RWPE1 (cell line): ENCODE data around the gene ZC3H10.
"Not testable (repeated sequence)": the region's sequence is repeated elsewhere in the genome, so short reads cannot be mapped to it uniquely, and the experiment has no call there.

Experiments
- CTCF ChIA-PET: fragments of 350-600 bp; sonication (Branson Sonifier 250); formaldehyde crosslinking; extraction: SDS; loops from one replicate; lab custom pipeline; 2021; lab: Yijun Ruan, JAX
- POLR2A ChIA-PET: fragments of 400-600 bp; formaldehyde crosslinking; extraction: SDS; loops from one replicate; lab custom pipeline; 2020; ENCODE audit warnings: antibody characterized with exemption; ENCODE audit not compliant: low non-redundant PET; lab: Yijun Ruan, JAX
- DNase-seq: peaks from one replicate; pipeline ENCODE4 v3.0.0; 2012; ENCODE audit warnings: low spot score
- H3K27ac ChIP-seq: fragments of 450-650 bp; 2 replicates; pipeline ENCODE4 v1.5.1; 2017
- TF ChIP-seq, protein P1 (sequence below): fragments of 450-650 bp; conservative IDR thresholded peaks from 2 replicates; pipeline ENCODE4 v1.5.1; 2017; ENCODE audit warnings: low read depth, mild to moderate bottlenecking

The ZC3H10 gene

DNA sequence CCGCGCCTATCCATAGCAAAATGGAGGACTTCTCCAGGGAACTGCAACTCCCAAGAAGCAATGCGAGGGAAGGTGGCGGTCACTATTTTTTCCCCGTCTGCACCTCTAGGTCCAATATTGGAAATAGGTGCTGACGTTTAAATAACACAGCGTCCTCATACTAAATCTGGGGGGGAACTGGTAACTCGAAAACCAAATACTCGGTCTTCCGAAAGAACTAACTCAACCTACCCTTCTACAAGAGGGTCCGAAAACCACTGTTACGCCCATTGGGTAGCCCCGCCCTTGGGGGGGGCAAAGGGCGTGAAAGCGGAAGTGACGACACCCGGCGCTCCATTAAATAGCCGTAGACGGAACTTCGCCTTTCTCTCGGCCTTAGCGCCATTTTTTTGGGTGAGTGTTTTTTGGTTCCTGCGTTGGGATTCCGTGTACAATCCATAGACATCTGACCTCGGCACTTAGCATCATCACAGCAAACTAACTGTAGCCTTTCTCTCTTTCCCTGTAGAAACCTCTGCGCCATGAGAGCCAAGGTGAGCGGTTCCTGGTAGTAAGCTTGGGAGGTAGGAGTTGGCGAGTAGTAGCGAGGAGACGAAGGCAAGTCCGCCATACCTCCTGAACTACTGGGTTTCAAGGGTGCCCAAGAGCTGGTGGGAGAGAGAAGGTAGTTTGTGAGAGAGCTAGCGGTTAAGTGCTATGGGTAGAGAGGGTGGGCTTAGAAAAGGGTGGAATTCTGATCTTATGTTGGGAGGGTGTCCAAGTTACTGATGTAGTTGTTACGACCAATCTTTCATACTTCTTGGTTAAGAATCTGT lies 1.6 kb upstream of the ZC3H10 start, which contains the start of gene RPL41:
RPL41 (plus strand) TSS at position 367 of the 815 bp plus-strand sequence.
- ChIA-PET POLR2A (interaction anchor here (0.5 to 2.1 kb wide), 2 partner anchors 12 to 69 kb away, joined by 3 to 10 read pairs; partner anchors contain the start of gene PA2G4), CTCF (interaction anchor here (0.6 to 0.7 kb wide), 2 partner anchors 20 to 377 kb away, joined by 4 read pairs; no protein-coding TSS in a partner anchor)
- TF ChIP-seq, protein P1, sequence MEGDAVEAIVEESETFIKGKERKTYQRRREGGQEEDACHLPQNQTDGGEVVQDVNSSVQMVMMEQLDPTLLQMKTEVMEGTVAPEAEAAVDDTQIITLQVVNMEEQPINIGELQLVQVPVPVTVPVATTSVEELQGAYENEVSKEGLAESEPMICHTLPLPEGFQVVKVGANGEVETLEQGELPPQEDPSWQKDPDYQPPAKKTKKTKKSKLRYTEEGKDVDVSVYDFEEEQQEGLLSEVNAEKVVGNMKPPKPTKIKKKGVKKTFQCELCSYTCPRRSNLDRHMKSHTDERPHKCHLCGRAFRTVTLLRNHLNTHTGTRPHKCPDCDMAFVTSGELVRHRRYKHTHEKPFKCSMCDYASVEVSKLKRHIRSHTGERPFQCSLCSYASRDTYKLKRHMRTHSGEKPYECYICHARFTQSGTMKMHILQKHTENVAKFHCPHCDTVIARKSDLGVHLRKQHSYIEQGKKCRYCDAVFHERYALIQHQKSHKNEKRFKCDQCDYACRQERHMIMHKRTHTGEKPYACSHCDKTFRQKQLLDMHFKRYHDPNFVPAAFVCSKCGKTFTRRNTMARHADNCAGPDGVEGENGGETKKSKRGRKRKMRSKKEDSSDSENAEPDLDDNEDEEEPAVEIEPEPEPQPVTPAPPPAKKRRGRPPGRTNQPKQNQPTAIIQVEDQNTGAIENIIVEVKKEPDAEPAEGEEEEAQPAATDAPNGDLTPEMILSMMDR = no peak
- H3K27ac ChIP-seq = peak within 1 kb of the TSS; percentile 92
- peak; percentile 83 for DNase-seq

DNA sequence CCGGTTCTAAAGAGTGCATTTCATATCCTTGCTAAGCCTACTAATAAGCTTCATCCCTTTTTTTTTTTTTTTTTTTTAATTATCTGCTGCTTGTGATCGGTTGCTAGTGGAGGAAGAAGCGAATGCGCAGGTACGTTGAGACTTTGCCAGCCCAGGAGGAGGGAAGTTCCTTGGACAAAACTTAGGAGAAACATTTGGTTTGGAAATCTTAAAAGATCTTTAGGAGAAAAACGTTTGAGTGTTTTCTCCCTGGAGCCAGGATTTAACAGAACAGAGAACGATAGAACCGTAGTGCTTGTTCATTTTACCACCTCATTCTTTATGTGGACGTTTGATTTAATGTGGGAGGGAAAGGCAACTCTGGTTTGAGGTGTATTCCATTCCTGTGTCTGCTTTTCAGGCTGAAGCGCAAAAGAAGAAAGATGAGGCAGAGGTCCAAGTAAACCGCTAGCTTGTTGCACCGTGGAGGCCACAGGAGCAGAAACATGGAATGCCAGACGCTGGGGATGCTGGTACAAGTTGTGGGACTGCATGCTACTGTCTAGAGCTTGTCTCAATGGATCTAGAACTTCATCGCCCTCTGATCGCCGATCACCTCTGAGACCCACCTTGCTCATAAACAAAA lies 872 bp upstream of the ZC3H10 start:
- DNase-seq = not testable (repeated sequence)
- peak overlapping the region; percentile 92 for H3K27ac ChIP-seq
- CTCF ChIA-PET = interaction anchor here (0.7 to 5.3 kb wide), 2 partner anchors 72 to 377 kb away, joined by 4 to 36 read pairs; partner anchors contain the start of gene SMARCC2
- POLR2A ChIA-PET = interaction anchor here (0.5 to 2.1 kb wide), 2 partner anchors 13 to 70 kb away, joined by 3 to 10 read pairs; partner anchors contain the start of gene PA2G4

DNA sequence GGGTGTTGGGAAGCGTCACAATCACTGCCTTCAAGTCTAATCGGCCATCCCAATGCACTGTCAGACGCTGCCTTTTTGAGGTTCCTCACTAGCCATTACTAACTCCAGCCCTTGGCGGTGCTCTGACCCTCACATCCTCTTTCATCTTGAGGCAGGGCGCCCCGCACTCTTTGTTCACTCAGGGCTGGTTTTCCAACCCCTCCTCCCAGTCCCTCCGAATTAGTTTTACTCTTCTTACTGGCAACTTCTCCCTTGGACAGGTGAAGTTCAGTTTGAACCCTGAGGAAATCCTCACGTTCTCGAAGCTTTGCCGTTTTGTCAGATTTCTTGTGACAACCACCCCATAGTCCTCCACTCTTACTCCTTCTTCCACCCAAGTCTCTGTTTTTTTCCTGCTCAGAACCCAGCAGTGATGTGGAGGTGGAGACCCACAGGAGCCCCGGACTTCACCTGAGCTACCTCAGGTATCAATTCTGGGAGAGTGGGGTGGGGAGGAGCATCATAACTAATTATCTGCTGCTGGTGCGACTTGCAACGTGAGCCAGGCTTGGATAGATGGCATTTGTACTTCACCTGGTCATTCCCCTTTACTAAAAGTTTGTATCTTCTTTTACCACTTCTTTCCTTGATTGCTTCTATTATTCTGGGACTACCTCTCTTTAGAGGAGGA lies 757 bp downstream of the ZC3H10 start:
- no peak for DNase-seq
- peak overlapping the region; percentile 92 for H3K27ac ChIP-seq
- TF ChIP-seq, protein P1 = no peak
- POLR2A ChIA-PET = interaction anchor here (0.7 to 2.1 kb wide), 5 partner anchors 9 to 75 kb away, joined by 3 to 10 read pairs (median 6); partner anchors contain the start of genes ESYT1 and PA2G4
- CTCF ChIA-PET = interaction anchor here (0.6 to 5.3 kb wide), 9 partner anchors 40 to 1041 kb away, joined by 3 to 36 read pairs (median 3); partner anchors contain the start of genes ANKRD52 and SMARCC2

DNA sequence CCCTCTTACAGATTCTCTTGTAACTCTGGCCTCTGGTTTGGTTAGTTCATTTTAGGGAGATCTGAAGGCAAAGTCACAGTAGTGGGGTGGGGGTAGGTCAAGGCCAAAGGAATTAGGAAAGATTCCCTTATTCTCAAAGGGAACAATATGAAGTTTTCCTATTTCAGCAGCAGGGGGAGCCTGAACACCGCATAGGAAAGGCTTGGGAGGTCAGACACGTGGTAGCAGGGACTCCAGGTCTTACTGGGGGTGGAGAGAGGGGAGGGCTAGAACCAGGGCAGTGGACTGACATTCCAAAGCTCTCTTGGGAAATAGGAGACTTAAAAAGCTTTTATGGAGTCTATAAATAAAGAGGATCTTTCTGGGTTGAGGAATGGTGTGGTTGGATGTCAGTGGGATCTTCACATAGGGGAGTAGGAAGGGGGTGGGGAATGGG lies 1.3 kb downstream of the ZC3H10 start:
- H3K27ac ChIP-seq = peak overlapping the region; percentile 92
- ChIA-PET POLR2A (interaction anchor here (0.7 to 1.1 kb wide), 2 partner anchors 39 to 41 kb away, joined by 3 read pairs; partner anchors contain the start of gene MYL6), CTCF (interaction anchor here (0.6 to 5.3 kb wide), 6 partner anchors 19 to 145 kb away, joined by 3 to 36 read pairs (median 3); partner anchors contain the start of gene SMARCC2)
- peak; percentile 87 for DNase-seq
- TF ChIP-seq, protein P1 = peak; percentile 83

DNA sequence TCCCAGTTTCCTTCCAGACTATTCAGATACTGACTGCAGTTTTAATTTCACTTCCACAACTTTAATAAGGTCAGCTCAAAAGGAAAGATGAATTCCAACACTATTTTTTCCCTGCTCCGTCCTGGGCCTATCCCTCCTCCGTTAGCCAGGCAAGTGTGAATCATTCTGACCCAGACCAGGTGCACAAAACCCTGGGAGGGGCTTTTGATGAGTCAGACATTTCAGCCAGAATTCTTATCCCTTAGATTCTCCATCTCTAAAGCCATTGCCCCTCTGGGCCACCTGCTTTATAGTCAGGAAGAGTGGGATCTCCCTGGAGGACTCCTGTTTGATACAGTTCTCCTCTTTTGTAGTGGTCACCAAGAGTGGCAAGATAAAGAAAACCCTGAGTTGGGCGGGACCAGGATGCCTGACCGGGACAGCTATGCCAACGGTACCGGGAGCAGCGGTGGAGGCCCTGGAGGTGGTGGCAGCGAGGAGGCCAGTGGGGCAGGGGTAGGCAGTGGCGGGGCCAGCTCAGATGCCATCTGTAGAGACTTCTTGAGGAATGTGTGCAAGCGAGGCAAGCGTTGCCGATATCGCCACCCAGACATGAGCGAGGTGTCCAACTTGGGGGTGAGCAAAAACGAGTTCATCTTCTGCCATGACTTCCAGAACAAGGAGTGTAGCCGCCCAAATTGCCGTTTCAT lies 2.2 kb downstream of the ZC3H10 start:
- ChIA-PET POLR2A (interaction anchor here (1.1 kb wide), 1 partner anchor 38 kb away, joined by 3 read pairs; the partner anchor contains the start of gene MYL6), CTCF (interaction anchor here (0.6 to 5.3 kb wide), 8 partner anchors 18 to 146 kb away, joined by 3 to 36 read pairs (median 3); partner anchors contain the start of genes MYL6 and SMARCC2)
- peak overlapping the region; percentile 92 for H3K27ac ChIP-seq
- TF ChIP-seq, protein P1 = no peak
- DNase-seq = peak; percentile 70
